Measurements from ENCODE around the gene PBXIP1. TPM values are rescaled to one million over a fixed set of nuclear protein-coding genes. Genes with fewer than 3 reads are reported as not detected.

PBXIP1 gene
- total RNA-seq, 1 donor from 2014 or later = 23.7 TPM

- FAIRE-seq = no peak
- no peak for TF ChIP-seq CTCF (IDR thresholded peaks at IDR 0.05; ENCODE audit: insufficient read depth, low read length, severe bottlenecking)
- Histone ChIP-seq H3K27me3 (ENCODE audit: control insufficient read depth, insufficient read depth, low read length) (no peaks in the 10 kb centered on the region), H3K36me3 (ENCODE audit: control insufficient read depth, insufficient read depth, low read length) (peaks cover 2% of the 10 kb centered on the region), H3K4me3 (ENCODE audit: low read depth, low read length) (no peak overlapping the region)
- no peak for DNase-seq (ENCODE audit: low read depth)
Observed at GRCh38 chr1:154934358-154934948, 21.4 kb downstream of the PBXIP1 start.

GRCh38 chr1:154931940-154932487 is 23.9 kb downstream of the PBXIP1 start:
- DNase-seq (ENCODE audit: low read depth) (peak; percentile 76), FAIRE-seq (no peak)
- Histone ChIP-seq H3K27me3 (ENCODE audit: control insufficient read depth, insufficient read depth, low read length) (no peaks in the 10 kb centered on the region), H3K36me3 (ENCODE audit: control insufficient read depth, insufficient read depth, low read length) (peaks cover 5% of the 10 kb centered on the region), H3K4me3 (ENCODE audit: low read depth, low read length) (no peak overlapping the region)
- no peak for TF ChIP-seq CTCF (IDR thresholded peaks at IDR 0.05; ENCODE audit: insufficient read depth, low read length, severe bottlenecking)

GRCh38 chr1:154926201-154926600 is 29.7 kb downstream of the PBXIP1 start:
- DNase-seq (ENCODE audit: low read depth) = no peak
- TF ChIP-seq CTCF (IDR thresholded peaks at IDR 0.05; ENCODE audit: insufficient read depth, low read length, severe bottlenecking) = no peak
- H3K36me3 ChIP-seq (ENCODE audit: control insufficient read depth, insufficient read depth, low read length) = peaks cover 6% of the 10 kb centered on the region
- H3K4me3 ChIP-seq (ENCODE audit: low read depth, low read length) = no peak overlapping the region
- peak; percentile 62 for FAIRE-seq
- H3K27me3 ChIP-seq (ENCODE audit: control insufficient read depth, insufficient read depth, low read length) = no peaks in the 10 kb centered on the region

GRCh38 chr1:154925335-154926170 is 30.3 kb downstream of the PBXIP1 start:
- peaks cover 5% of the 10 kb centered on the region for H3K36me3 ChIP-seq (ENCODE audit: control insufficient read depth, insufficient read depth, low read length)
- no peaks in the 10 kb centered on the region for H3K27me3 ChIP-seq (ENCODE audit: control insufficient read depth, insufficient read depth, low read length)
- FAIRE-seq = peak; percentile 81
- H3K4me3 ChIP-seq (ENCODE audit: low read depth, low read length) = no peak overlapping the region
- DNase-seq (ENCODE audit: low read depth) = peak; percentile 69
- no peak for TF ChIP-seq CTCF (IDR thresholded peaks at IDR 0.05; ENCODE audit: insufficient read depth, low read length, severe bottlenecking)

- no peak overlapping the region for H3K4me3 ChIP-seq (ENCODE audit: low read depth, low read length)
- TF ChIP-seq CTCF (IDR thresholded peaks at IDR 0.05; ENCODE audit: insufficient read depth, low read length, severe bottlenecking) = no peak
- H3K27me3 ChIP-seq (ENCODE audit: control insufficient read depth, insufficient read depth, low read length) = no peaks in the 10 kb centered on the region
- peaks cover 2% of the 10 kb centered on the region for H3K36me3 ChIP-seq (ENCODE audit: control insufficient read depth, insufficient read depth, low read length)
- FAIRE-seq (no peak), DNase-seq (ENCODE audit: low read depth) (no peak)
Observed at GRCh38 chr1:154923695-154924094, 32.2 kb downstream of the PBXIP1 start.
